GM23338 (cell line): ENCODE results near the gene USP3. TPM values are rescaled to one million over a fixed set of nuclear protein-coding genes. Genes with fewer than 3 reads are reported as not detected.

ENCODE experiments used
- ATAC-seq: fragments of 200-7000 bp; cut with Tn5 transposase; 3 replicates; pipeline ENCODE4 v1.9.1; 2020
- DNase-seq: peaks from one replicate; pipeline ENCODE4 v3.0.0-alpha.2; 2015; ENCODE audit warnings: low spot score
- H2AFZ ChIP-seq: fragments of 200-600 bp; sonication (generic); 2 replicates; pipeline ENCODE4 v1.8.0; 2016; ENCODE audit warnings: antibody characterized with exemption, mild to moderate bottlenecking, moderate library complexity
- H3F3A ChIP-seq: fragments of 200-600 bp; sonication (generic); replicated peaks from 2 replicates; pipeline ENCODE4 v1.8.0; 2017; ENCODE audit warnings: antibody characterized with exemption, mixed run types, low read depth
- H3K27ac ChIP-seq: fragments of 200-600 bp; sonication (generic); 2 replicates; pipeline ENCODE4 v1.6.1; 2016; ENCODE audit warnings: low read depth
- H3K27me3 ChIP-seq: fragments of 200-600 bp; sonication (generic); 2 replicates; pipeline ENCODE4 v1.8.0; 2016; ENCODE audit warnings: mild to moderate bottlenecking, mixed run types, moderate library complexity; ENCODE audit not compliant: insufficient read depth
- H3K36me3 ChIP-seq: fragments of 200-600 bp; sonication (generic); 2 replicates; pipeline ENCODE4 v1.8.0; 2016; ENCODE audit warnings: mild to moderate bottlenecking; ENCODE audit not compliant: insufficient read depth
- H3K4me1 ChIP-seq: fragments of 200-600 bp; sonication (generic); 2 replicates; pipeline ENCODE4 v1.8.0; 2016; ENCODE audit warnings: mild to moderate bottlenecking, moderate library complexity; ENCODE audit not compliant: insufficient read depth
- H3K4me2 ChIP-seq: fragments of 200-600 bp; sonication (generic); 2 replicates; pipeline ENCODE4 v1.7.1; 2017; ENCODE audit warnings: mixed run types
- H3K4me3 ChIP-seq: fragments of 200-600 bp; sonication (generic); 2 replicates; pipeline ENCODE4 v1.6.1; 2016; ENCODE audit warnings: mixed run types
- H3K79me2 ChIP-seq: fragments of 200-600 bp; sonication (generic); replicated peaks from 2 replicates; pipeline ENCODE4 v1.8.0; 2017; ENCODE audit warnings: mild to moderate bottlenecking; ENCODE audit not compliant: insufficient read depth
- H3K9me2 ChIP-seq: fragments of 200-600 bp; sonication (generic); 2 replicates; pipeline ENCODE4 v1.8.0; 2017; ENCODE audit not compliant: insufficient read depth
- H4K20me1 ChIP-seq: fragments of 200-600 bp; sonication (generic); replicated peaks from 2 replicates; pipeline ENCODE4 v1.8.0; 2017; ENCODE audit warnings: mild to moderate bottlenecking; ENCODE audit not compliant: insufficient read depth
- H3K27ac Mint-ChIP-seq: 2 replicates; pipeline ENCODE4 v1.8.0; 2020; ENCODE audit warnings: inconsistent platforms, mild to moderate bottlenecking, moderate library complexity, mixed read lengths
- H3K27me3 Mint-ChIP-seq: 3 replicates; pipeline ENCODE4 v1.8.0; 2022; ENCODE audit warnings: low read depth, mild to moderate bottlenecking, moderate library complexity, mixed read lengths, inconsistent platforms; ENCODE audit not compliant: insufficient read depth, poor library complexity
- H3K36me3 Mint-ChIP-seq: 3 replicates; pipeline ENCODE4 v1.8.0; 2021; ENCODE audit warnings: low read depth, mild to moderate bottlenecking, inconsistent platforms, moderate library complexity, mixed read lengths
- H3K4me1 Mint-ChIP-seq: 3 replicates; pipeline ENCODE4 v1.8.0; 2020; ENCODE audit warnings: mild to moderate bottlenecking, inconsistent platforms, mixed read lengths
- H3K4me3 Mint-ChIP-seq: 3 replicates; pipeline ENCODE4 v1.8.0; 2021; ENCODE audit warnings: moderate library complexity, mild to moderate bottlenecking, inconsistent platforms, mixed read lengths
- H3K9me3 Mint-ChIP-seq: 3 replicates; pipeline ENCODE4 v1.8.0; 2020; ENCODE audit warnings: moderate library complexity, mild to moderate bottlenecking, inconsistent platforms, mixed read lengths
- CREB1 ChIP-seq: fragments of 250-450 bp; sonication (Bioruptor Pico); IDR thresholded peaks from 2 replicates; pipeline ENCODE4 v1.5.0; 2020; ENCODE audit warnings: low read depth, mild to moderate bottlenecking, moderate library complexity
- CTCF ChIP-seq, 2 experiments: fragments of 200-600 bp in 1 of 2; sonication (generic) in 1 of 2; conservative IDR thresholded peaks; 2 replicates each; pipeline versions ENCODE4 v1.5.1 to v1.6.1; 2016 to 2017; ENCODE audit warnings: antibody characterized with exemption in 2 of 2, low read depth in 2 of 2, mild to moderate bottlenecking in 2 of 2, moderate library complexity in 1 of 2
- EZH2 ChIP-seq: fragments of 200-600 bp; sonication (generic); IDR thresholded peaks from one replicate; pipeline ENCODE4 v1.8.0; 2017; ENCODE audit warnings: antibody characterized with exemption, mild to moderate bottlenecking, low read depth; ENCODE audit not compliant: unreplicated experiment
- EZH2phosphoT487 ChIP-seq: fragments of 200-600 bp; sonication (generic); IDR thresholded peaks from one replicate; pipeline ENCODE4 v1.8.1; 2018; ENCODE audit warnings: antibody characterized with exemption; ENCODE audit not compliant: unreplicated experiment
- JUNB ChIP-seq: IDR thresholded peaks from one replicate; pipeline ENCODE4 v1.6.1; 2016; ENCODE audit warnings: antibody characterized with exemption; ENCODE audit not compliant: unreplicated experiment
- NANOG ChIP-seq: IDR thresholded peaks from 2 replicates; pipeline ENCODE4 v1.6.1; 2016; ENCODE audit warnings: antibody characterized with exemption, borderline replicate concordance
- POLR2AphosphoS5 ChIP-seq: IDR thresholded peaks from 2 replicates; pipeline ENCODE4 v1.6.1; 2016; ENCODE audit warnings: antibody characterized with exemption, low read depth
- REST ChIP-seq: IDR thresholded peaks from one replicate; pipeline ENCODE4 v1.6.1; 2018; ENCODE audit warnings: antibody characterized with exemption; ENCODE audit not compliant: unreplicated experiment
- STAT1 ChIP-seq: IDR thresholded peaks from one replicate; pipeline ENCODE4 v1.6.1; 2016; ENCODE audit warnings: antibody characterized with exemption; ENCODE audit not compliant: unreplicated experiment
- ZNF114 ChIP-seq: fragments of 250-450 bp; sonication (Bioruptor Pico); IDR thresholded peaks from 2 replicates; pipeline ENCODE4 v1.5.0; 2020; ENCODE audit warnings: mild to moderate bottlenecking, moderate library complexity
- ZNF331 ChIP-seq: fragments of 250-450 bp; sonication (Bioruptor Pico); IDR thresholded peaks from 2 replicates; pipeline ENCODE4 v1.5.0; 2020; ENCODE audit warnings: low read depth, mild to moderate bottlenecking, moderate library complexity
- polyA plus RNA-seq: library from polyadenylated mRNA; unstranded; fragments of >200 nt; fragmentation: Nextera tagmentation; extraction: Ambion mirVana; gene quantifications from 2 replicates; pipeline ENCODE4 v1.2.1, GENCODE V29; 2016
- total RNA-seq: library from RNA; depleted of rRNA; stranded (reverse); fragments of >200 nt; shearing (Covaris generic); gene quantifications from 2 replicates; pipeline ENCODE4 v1.2.3, GENCODE V29; 2014
- TF ChIP-seq, protein P1 (sequence below): fragments of 250-450 bp; sonication (Bioruptor Pico); IDR thresholded peaks from 2 replicates; pipeline ENCODE4 v1.5.0; 2020; ENCODE audit warnings: mild to moderate bottlenecking, moderate library complexity
- TF ChIP-seq, protein P2 (sequence below): IDR thresholded peaks from 2 replicates; pipeline ENCODE4 v1.6.1; 2016; ENCODE audit warnings: antibody characterized with exemption

Gene USP3
- total and polyA plus RNA-seq, 2 experiments from 2014 or later = 9.7 to 9.9 TPM

- no peak for ATAC-seq
- Mint-ChIP-seq H3K36me3 (no peaks in the 10 kb centered on the region), H3K4me3 (peak overlapping the region; percentile 16; the same call in 1 of the 3 replicates), H3K9me3 (no peaks in the 10 kb centered on the region), H3K4me1 (peaks cover 49% of the 10 kb centered on the region), H3K27ac (no peak overlapping the region), H3K27me3 (peaks cover 4% of the 10 kb centered on the region)
- Histone ChIP-seq H3K4me3 (no peak overlapping the region), H3K4me2 (peak overlapping the region; percentile 55), H3K36me3 (no peaks in the 10 kb centered on the region), H3K27ac (no peak overlapping the region), H3K4me1 (peaks cover 29% of the 10 kb centered on the region), H2AFZ (no peak overlapping the region), H3F3A (no peaks in the 10 kb centered on the region), H4K20me1 (no peaks in the 10 kb centered on the region), H3K27me3 (no peaks in the 10 kb centered on the region; the same call in 1 of the 2 replicates), H3K9me2 (no peaks in the 10 kb centered on the region), H3K79me2 (no peaks in the 10 kb centered on the region)
- TF ChIP-seq ZNF114 (no peak), NANOG (no peak), JUNB (no peak), EZH2phosphoT487 (no peak), ZNF331 (CRISPR knock-in tag) (no peak), CTCF (conservative IDR thresholded peaks at IDR 0.05; ENCODE audit: low read depth in 2 of 2) (no peak), STAT1 (no peak), CREB1 (CRISPR knock-in tag) (no peak), POLR2AphosphoS5 (no peak), EZH2 (no peak), REST (no peak)
- TF ChIP-seq, protein P1, sequence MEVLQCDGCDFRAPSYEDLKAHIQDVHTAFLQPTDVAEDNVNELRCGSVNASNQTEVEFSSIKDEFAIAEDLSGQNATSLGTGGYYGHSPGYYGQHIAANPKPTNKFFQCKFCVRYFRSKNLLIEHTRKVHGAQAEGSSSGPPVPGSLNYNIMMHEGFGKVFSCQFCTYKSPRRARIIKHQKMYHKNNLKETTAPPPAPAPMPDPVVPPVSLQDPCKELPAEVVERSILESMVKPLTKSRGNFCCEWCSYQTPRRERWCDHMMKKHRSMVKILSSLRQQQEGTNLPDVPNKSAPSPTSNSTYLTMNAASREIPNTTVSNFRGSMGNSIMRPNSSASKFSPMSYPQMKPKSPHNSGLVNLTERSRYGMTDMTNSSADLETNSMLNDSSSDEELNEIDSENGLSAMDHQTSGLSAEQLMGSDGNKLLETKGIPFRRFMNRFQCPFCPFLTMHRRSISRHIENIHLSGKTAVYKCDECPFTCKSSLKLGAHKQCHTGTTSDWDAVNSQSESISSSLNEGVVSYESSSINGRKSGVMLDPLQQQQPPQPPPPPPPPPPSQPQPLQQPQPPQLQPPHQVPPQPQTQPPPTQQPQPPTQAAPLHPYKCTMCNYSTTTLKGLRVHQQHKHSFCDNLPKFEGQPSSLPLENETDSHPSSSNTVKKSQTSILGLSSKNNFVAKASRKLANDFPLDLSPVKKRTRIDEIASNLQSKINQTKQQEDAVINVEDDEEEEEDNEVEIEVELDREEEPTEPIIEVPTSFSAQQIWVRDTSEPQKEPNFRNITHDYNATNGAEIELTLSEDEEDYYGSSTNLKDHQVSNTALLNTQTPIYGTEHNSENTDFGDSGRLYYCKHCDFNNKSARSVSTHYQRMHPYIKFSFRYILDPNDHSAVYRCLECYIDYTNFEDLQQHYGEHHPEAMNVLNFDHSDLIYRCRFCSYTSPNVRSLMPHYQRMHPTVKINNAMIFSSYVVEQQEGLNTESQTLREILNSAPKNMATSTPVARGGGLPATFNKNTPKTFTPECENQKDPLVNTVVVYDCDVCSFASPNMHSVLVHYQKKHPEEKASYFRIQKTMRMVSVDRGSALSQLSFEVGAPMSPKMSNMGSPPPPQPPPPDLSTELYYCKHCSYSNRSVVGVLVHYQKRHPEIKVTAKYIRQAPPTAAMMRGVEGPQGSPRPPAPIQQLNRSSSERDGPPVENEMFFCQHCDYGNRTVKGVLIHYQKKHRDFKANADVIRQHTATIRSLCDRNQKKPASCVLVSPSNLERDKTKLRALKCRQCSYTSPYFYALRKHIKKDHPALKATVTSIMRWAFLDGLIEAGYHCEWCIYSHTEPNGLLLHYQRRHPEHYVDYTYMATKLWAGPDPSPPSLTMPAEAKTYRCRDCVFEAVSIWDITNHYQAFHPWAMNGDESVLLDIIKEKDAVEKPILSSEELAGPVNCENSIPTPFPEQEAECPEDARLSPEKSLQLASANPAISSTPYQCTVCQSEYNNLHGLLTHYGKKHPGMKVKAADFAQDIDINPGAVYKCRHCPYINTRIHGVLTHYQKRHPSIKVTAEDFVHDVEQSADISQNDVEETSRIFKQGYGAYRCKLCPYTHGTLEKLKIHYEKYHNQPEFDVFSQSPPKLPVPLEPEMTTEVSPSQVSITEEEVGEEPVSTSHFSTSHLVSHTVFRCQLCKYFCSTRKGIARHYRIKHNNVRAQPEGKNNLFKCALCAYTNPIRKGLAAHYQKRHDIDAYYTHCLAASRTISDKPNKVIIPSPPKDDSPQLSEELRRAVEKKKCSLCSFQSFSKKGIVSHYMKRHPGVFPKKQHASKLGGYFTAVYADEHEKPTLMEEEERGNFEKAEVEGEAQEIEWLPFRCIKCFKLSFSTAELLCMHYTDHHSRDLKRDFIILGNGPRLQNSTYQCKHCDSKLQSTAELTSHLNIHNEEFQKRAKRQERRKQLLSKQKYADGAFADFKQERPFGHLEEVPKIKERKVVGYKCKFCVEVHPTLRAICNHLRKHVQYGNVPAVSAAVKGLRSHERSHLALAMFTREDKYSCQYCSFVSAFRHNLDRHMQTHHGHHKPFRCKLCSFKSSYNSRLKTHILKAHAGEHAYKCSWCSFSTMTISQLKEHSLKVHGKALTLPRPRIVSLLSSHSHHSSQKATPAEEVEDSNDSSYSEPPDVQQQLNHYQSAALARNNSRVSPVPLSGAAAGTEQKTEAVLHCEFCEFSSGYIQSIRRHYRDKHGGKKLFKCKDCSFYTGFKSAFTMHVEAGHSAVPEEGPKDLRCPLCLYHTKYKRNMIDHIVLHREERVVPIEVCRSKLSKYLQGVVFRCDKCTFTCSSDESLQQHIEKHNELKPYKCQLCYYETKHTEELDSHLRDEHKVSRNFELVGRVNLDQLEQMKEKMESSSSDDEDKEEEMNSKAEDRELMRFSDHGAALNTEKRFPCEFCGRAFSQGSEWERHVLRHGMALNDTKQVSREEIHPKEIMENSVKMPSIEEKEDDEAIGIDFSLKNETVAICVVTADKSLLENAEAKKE (CRISPR knock-in tag) = no peak
- TF ChIP-seq, protein P2, sequence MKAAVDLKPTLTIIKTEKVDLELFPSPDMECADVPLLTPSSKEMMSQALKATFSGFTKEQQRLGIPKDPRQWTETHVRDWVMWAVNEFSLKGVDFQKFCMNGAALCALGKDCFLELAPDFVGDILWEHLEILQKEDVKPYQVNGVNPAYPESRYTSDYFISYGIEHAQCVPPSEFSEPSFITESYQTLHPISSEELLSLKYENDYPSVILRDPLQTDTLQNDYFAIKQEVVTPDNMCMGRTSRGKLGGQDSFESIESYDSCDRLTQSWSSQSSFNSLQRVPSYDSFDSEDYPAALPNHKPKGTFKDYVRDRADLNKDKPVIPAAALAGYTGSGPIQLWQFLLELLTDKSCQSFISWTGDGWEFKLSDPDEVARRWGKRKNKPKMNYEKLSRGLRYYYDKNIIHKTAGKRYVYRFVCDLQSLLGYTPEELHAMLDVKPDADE = no peak
- DNase-seq = no peak
These were observed 12.8 kb downstream of the USP3 start for GRCh38 chr15:63517202-63517601.
